ENCODE results near the gene ZNF619. TPM values are rescaled to one million over a fixed set of nuclear protein-coding genes. Genes with fewer than 3 reads are reported as not detected.

ZNF619 gene
- total RNA-seq, 1 experiment from 2014 or later, result 6.9 TPM

DNA sequence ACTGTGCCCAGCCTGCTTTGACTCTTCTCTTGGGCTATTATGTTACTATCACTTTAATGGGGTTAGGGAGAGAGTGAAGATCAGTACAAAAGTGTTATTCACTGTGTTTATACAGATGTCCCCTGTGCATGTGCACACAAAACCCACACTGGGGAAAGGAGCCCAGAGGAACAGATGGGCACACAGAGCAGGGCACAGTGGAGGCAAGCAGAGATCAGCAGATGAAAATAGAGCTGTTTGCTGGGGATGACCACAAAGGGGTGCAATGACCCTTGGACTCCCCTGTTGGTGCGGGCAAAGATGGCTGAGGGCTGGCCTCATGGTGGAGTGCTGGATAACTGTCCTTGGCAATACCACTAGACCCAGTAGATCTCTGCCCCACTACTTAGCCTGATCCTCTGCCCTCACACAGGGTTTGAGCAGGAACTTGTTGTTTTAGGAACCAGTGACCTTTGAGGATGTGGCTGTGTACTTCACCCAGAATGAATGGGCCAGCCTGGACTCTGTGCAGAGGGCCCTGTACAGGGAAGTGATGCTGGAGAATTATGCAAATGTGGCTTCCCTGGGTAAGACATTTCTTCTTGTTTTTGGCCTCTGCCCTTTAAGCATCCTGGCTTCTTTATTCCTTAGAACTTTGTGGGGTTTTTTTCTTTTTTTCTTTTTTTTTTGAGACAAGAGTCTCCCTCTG, 34.3 kb downstream of the ZNF619 start:
- no TSS peak for BruUV-seq (replicated peaks)
- Histone ChIP-seq H3K27me3 (ENCODE audit: insufficient read depth, low read depth) (no peaks in the 10 kb centered on the region), H3K9me3 (ENCODE audit: insufficient read depth, low read depth) (no peaks in the 10 kb centered on the region), H4K20me1 (ENCODE audit: insufficient read depth) (no peaks in the 10 kb centered on the region), H3K4me3 (no peak overlapping the region), H3K36me3 (ENCODE audit: low read depth) (no peaks in the 10 kb centered on the region), H3F3A (ENCODE audit: insufficient read depth, low read depth) (0 out of 2 replicates have a peak, but pooled peaks cover 3% of the 10 kb centered on the region), H3K27ac (no peak overlapping the region), H3K79me2 (ENCODE audit: low read depth) (no peaks in the 10 kb centered on the region), H3K4me2 (no peak overlapping the region), H3K9me2 (ENCODE audit: insufficient read depth) (no peaks in the 10 kb centered on the region), H3K4me1 (replicated peaks; ENCODE audit: insufficient read depth) (peaks cover 5% of the 10 kb centered on the region; the same call in 1 of the 2 replicates), H2AFZ (no peak overlapping the region)
- no peak for DNase-seq
- POLR2A ChIA-PET (ENCODE audit: unreplicated experiment), result no interaction called here
- intact Hi-C loops (cut with micrococcal nuclease; ENCODE audit: unreplicated experiment), result no loop called here
- CTCF ChIA-PET, result no interaction called here
- TF ChIP-seq, protein P1, sequence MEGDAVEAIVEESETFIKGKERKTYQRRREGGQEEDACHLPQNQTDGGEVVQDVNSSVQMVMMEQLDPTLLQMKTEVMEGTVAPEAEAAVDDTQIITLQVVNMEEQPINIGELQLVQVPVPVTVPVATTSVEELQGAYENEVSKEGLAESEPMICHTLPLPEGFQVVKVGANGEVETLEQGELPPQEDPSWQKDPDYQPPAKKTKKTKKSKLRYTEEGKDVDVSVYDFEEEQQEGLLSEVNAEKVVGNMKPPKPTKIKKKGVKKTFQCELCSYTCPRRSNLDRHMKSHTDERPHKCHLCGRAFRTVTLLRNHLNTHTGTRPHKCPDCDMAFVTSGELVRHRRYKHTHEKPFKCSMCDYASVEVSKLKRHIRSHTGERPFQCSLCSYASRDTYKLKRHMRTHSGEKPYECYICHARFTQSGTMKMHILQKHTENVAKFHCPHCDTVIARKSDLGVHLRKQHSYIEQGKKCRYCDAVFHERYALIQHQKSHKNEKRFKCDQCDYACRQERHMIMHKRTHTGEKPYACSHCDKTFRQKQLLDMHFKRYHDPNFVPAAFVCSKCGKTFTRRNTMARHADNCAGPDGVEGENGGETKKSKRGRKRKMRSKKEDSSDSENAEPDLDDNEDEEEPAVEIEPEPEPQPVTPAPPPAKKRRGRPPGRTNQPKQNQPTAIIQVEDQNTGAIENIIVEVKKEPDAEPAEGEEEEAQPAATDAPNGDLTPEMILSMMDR (conservative IDR thresholded peaks at IDR 0.05), result no peak
- no peak for TF ChIP-seq EZH2 (IDR thresholded peaks at IDR 0.05; ENCODE audit: low read depth)

DNA sequence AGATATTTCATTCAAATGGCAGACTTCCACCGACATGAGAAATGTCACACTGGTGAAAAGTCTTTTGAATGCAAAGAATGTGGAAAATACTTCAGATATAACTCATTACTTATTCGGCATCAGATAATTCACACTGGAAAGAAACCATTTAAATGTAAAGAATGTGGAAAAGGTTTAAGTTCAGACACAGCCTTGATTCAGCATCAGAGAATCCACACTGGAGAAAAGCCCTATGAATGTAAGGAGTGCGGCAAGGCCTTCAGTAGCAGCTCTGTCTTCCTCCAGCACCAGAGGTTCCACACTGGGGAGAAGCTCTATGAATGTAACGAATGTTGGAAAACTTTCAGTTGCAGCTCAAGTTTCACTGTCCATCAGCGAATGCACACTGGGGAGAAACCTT, 39.3 kb downstream of the ZNF619 start:
- Histone ChIP-seq H3K9me2 (ENCODE audit: insufficient read depth) (no peaks in the 10 kb centered on the region), H3K36me3 (ENCODE audit: low read depth) (no peaks in the 10 kb centered on the region), H3K27ac (no peak overlapping the region), H3K4me1 (replicated peaks; ENCODE audit: insufficient read depth) (no peaks in the 10 kb centered on the region), H3K4me3 (no peak overlapping the region), H3K4me2 (no peak overlapping the region), H4K20me1 (ENCODE audit: insufficient read depth) (no peaks in the 10 kb centered on the region), H3F3A (ENCODE audit: insufficient read depth, low read depth) (no peaks in the 10 kb centered on the region), H2AFZ (no peak overlapping the region), H3K9me3 (ENCODE audit: insufficient read depth, low read depth) (no peaks in the 10 kb centered on the region), H3K79me2 (ENCODE audit: low read depth) (no peaks in the 10 kb centered on the region), H3K27me3 (ENCODE audit: insufficient read depth, low read depth) (no peaks in the 10 kb centered on the region)
- intact Hi-C loops (cut with micrococcal nuclease; ENCODE audit: unreplicated experiment), result no loop called here
- BruUV-seq (replicated peaks), result no TSS peak
- ChIA-PET POLR2A (ENCODE audit: unreplicated experiment) (no interaction called here), CTCF (no interaction called here)
- TF ChIP-seq, protein P1 (conservative IDR thresholded peaks at IDR 0.05), result no peak
- no peak for TF ChIP-seq EZH2 (IDR thresholded peaks at IDR 0.05; ENCODE audit: low read depth)
- DNase-seq, result no peak

DNA sequence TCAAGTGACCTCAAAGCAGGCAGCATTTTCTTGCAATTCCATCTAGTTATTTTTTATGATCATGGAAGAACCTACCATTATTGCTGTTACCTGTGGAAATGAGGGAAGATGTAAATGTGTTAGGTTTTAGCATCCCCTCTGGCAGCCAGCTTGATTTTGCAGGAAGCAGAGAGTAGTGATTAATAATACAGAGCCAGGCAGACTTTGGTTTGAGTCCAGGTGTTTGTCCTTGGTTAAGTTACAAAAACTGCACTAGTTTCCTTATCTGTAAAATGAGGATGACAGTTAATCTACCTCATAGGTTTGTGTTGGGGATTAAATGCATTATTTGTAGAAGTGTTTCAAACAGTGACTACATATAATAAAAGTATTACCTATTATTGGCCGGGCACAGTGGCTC, 41.1 kb downstream of the ZNF619 start:
- Histone ChIP-seq H3K9me2 (ENCODE audit: insufficient read depth) (no peaks in the 10 kb centered on the region), H4K20me1 (ENCODE audit: insufficient read depth) (no peaks in the 10 kb centered on the region), H3K27me3 (ENCODE audit: insufficient read depth, low read depth) (no peaks in the 10 kb centered on the region), H3K4me3 (no peak overlapping the region), H3K36me3 (ENCODE audit: low read depth) (no peaks in the 10 kb centered on the region), H3K9me3 (ENCODE audit: insufficient read depth, low read depth) (no peaks in the 10 kb centered on the region), H3K27ac (no peak overlapping the region), H2AFZ (no peak overlapping the region), H3K79me2 (ENCODE audit: low read depth) (no peaks in the 10 kb centered on the region), H3F3A (ENCODE audit: insufficient read depth, low read depth) (no peaks in the 10 kb centered on the region), H3K4me2 (no peak overlapping the region), H3K4me1 (replicated peaks; ENCODE audit: insufficient read depth) (no peaks in the 10 kb centered on the region)
- DNase-seq, result no peak
- CTCF ChIA-PET, result no interaction called here
- intact Hi-C loops (cut with micrococcal nuclease; ENCODE audit: unreplicated experiment), result no loop called here
- POLR2A ChIA-PET (ENCODE audit: unreplicated experiment), result no interaction called here
- TF ChIP-seq, protein P1 (conservative IDR thresholded peaks at IDR 0.05), result no peak
- TF ChIP-seq EZH2 (IDR thresholded peaks at IDR 0.05; ENCODE audit: low read depth), result no peak
- BruUV-seq (replicated peaks), result no TSS peak
